Gastroesophageal sphincter (tissue), 4 donors: Measurements from ENCODE around the gene HPSE. TPM values are rescaled to one million over a fixed set of nuclear protein-coding genes. Genes with fewer than 3 reads are reported as not detected.

Source experiments
- ATAC-seq: fragments of 150-250 bp; one replicate; pipeline ENCODE4 v1.9.1; 2016; ENCODE audit warnings: mild to moderate bottlenecking, moderate library complexity
- H3K27ac ChIP-seq, 4 donors: fragments of 200-600 bp; sonication (generic) in 3 of 4; 1 replicate in 3 of 4; 2 replicates in 1 of 4; pipeline ENCODE4 v1.5.1; 2016 to 2019
- H3K27me3 ChIP-seq: fragments of 200-600 bp; sonication (generic); one replicate; pipeline ENCODE4 v1.5.1; 2019
- H3K36me3 ChIP-seq, 2 donors: fragments of 200-600 bp; sonication (generic); one replicate each; pipeline ENCODE4 v1.5.1; 2019; ENCODE audit warnings: control low read depth in 1 of 2
- H3K4me1 ChIP-seq, 3 donors: fragments of 200-600 bp; sonication (generic); 1 replicate in 2 of 3; 2 replicates in 1 of 3; pipeline ENCODE4 v1.5.1; 2016 to 2019; ENCODE audit warnings: control low read depth in 2 of 3
- H3K4me3 ChIP-seq, 2 donors: fragments of 200-600 bp; sonication (generic); one replicate each; pipeline ENCODE4 v1.5.1; 2019; ENCODE audit warnings: mild to moderate bottlenecking in 1 of 2, moderate library complexity in 1 of 2
- H3K9me3 ChIP-seq, 3 donors: fragments of 200-600 bp; sonication (generic); one replicate each; pipeline ENCODE4 v1.5.1; 2017 to 2019; ENCODE audit warnings: control low read depth in 2 of 3
- EP300 ChIP-seq: sonication (generic); formaldehyde crosslinking; IDR thresholded peaks from one replicate; pipeline ENCODE4 v1.6.1; 2017; ENCODE audit warnings: antibody characterized with exemption, mild to moderate bottlenecking
- POLR2A ChIP-seq, 2 donors: fragments of 450-650 bp; IDR thresholded peaks; one replicate each; pipeline ENCODE4 v1.6.1; 2017; ENCODE audit warnings: antibody characterized with exemption in 2 of 2, mild to moderate bottlenecking in 2 of 2, moderate library complexity in 1 of 2
- POLR2AphosphoS5 ChIP-seq: sonication (generic); formaldehyde crosslinking; IDR thresholded peaks from one replicate; pipeline ENCODE4 v1.6.1; 2017; ENCODE audit warnings: antibody characterized with exemption
- WGBS, 2 donors: methylation state at CpG; one replicate each; pipeline ENCODE4 v1.1.5; 2018; ENCODE audit warnings: low coverage in 1 of 2; 5-methylcytosine and 5-hydroxymethylcytosine counted together
- total RNA-seq, 4 donors: library from RNA; depleted of rRNA; stranded (reverse); fragments of >200 nt; gene quantifications; one replicate each; pipeline ENCODE4 v1.1.0, GENCODE V29; 2016
- TF ChIP-seq, protein P1 (sequence below), 4 experiments: fragments of 200-600 bp in 2 of 4; fragments of 450-650 bp in 2 of 4; sonication (generic) in 1 of 4; IDR thresholded peaks; one replicate each; pipeline ENCODE4 v1.5.1; 2017 to 2019; ENCODE audit warnings: antibody characterized with exemption in 4 of 4, mild to moderate bottlenecking in 2 of 4, moderate library complexity in 2 of 4

HPSE gene
- total RNA-seq, 4 donors from 2014 or later: 0.47 to 3.3 (median 1.5) TPM

GRCh38 chr4:83362492-83363329 is 28.1 kb upstream of the HPSE start:
- H3K27me3 ChIP-seq: no peaks in the 10 kb centered on the region
- no peaks in the 10 kb centered on the region for H3K4me1 ChIP-seq
- 72 to 77% methylated on average over 6 to 7 of the region's 9 CpGs for WGBS, 2 donors
- no peak overlapping the region for H3K27ac ChIP-seq
- TF ChIP-seq POLR2A (IDR thresholded peaks at IDR 0.05): no peak
- TF ChIP-seq, protein P1, sequence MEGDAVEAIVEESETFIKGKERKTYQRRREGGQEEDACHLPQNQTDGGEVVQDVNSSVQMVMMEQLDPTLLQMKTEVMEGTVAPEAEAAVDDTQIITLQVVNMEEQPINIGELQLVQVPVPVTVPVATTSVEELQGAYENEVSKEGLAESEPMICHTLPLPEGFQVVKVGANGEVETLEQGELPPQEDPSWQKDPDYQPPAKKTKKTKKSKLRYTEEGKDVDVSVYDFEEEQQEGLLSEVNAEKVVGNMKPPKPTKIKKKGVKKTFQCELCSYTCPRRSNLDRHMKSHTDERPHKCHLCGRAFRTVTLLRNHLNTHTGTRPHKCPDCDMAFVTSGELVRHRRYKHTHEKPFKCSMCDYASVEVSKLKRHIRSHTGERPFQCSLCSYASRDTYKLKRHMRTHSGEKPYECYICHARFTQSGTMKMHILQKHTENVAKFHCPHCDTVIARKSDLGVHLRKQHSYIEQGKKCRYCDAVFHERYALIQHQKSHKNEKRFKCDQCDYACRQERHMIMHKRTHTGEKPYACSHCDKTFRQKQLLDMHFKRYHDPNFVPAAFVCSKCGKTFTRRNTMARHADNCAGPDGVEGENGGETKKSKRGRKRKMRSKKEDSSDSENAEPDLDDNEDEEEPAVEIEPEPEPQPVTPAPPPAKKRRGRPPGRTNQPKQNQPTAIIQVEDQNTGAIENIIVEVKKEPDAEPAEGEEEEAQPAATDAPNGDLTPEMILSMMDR (IDR thresholded peaks at IDR 0.05): no peak
- no peak for TF ChIP-seq POLR2AphosphoS5
- no peak for TF ChIP-seq EP300
- no peaks in the 10 kb centered on the region for H3K9me3 ChIP-seq
- no peaks in the 10 kb centered on the region for H3K36me3 ChIP-seq
- no peak for ATAC-seq
- H3K4me3 ChIP-seq: no peak overlapping the region

GRCh38 chr4:83361416-83362103 is 26.9 kb upstream of the HPSE start:
- no peaks in the 10 kb centered on the region for H3K9me3 ChIP-seq
- no peaks in the 10 kb centered on the region for H3K4me1 ChIP-seq
- no peaks in the 10 kb centered on the region for H3K27me3 ChIP-seq
- WGBS, 2 donors: 93 to 96% methylated on average over 6 of the region's 7 CpGs
- no peak for ATAC-seq
- no peaks in the 10 kb centered on the region for H3K36me3 ChIP-seq
- no peak overlapping the region for H3K27ac ChIP-seq
- no peak overlapping the region for H3K4me3 ChIP-seq
- TF ChIP-seq, protein P1 (IDR thresholded peaks at IDR 0.05): no peak
- TF ChIP-seq POLR2AphosphoS5 (no peak), EP300 (no peak), POLR2A (IDR thresholded peaks at IDR 0.05) (no peak)

DNA sequence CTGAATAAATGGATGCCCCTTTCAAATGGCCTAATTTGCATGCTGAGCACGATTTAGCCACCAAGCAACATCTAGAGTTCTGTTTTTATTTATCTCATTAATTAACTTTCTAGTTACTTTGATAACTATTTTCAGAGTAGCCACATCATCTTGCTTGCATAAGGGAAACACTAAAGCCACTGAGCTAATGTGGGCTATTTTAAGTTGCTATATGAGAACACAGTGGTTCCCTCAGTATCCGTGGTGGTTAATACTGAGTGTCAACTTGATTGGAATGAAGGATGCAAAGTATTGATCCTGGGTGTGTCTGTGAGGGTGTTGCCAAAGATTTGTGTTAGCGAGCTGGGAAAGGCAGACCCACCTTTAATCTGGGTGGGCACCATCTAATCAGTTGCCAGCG is 25.4 kb upstream of the HPSE start:
- Histone ChIP-seq H3K36me3 (no peaks in the 10 kb centered on the region), H3K9me3 (no peaks in the 10 kb centered on the region), H3K4me3 (no peak overlapping the region), H3K4me1 (no peaks in the 10 kb centered on the region), H3K27me3 (no peaks in the 10 kb centered on the region), H3K27ac (no peak overlapping the region)
- no peak for ATAC-seq
- TF ChIP-seq EP300: no peak
- TF ChIP-seq POLR2A (IDR thresholded peaks at IDR 0.05): no peak
- TF ChIP-seq POLR2AphosphoS5: no peak
- TF ChIP-seq, protein P1 (IDR thresholded peaks at IDR 0.05): no peak
- WGBS, 2 donors: 80 to 89% methylated on average over 4 of the region's 4 CpGs

- Histone ChIP-seq H3K9me3 (no peaks in the 10 kb centered on the region), H3K4me3 (no peak overlapping the region), H3K4me1 (no peaks in the 10 kb centered on the region), H3K27ac (no peak overlapping the region), H3K27me3 (no peaks in the 10 kb centered on the region), H3K36me3 (no peaks in the 10 kb centered on the region)
- ATAC-seq: no peak
- TF ChIP-seq, protein P1 (IDR thresholded peaks at IDR 0.05): no peak
- no peak for TF ChIP-seq POLR2A (IDR thresholded peaks at IDR 0.05)
- no peak for TF ChIP-seq EP300
- no peak for TF ChIP-seq POLR2AphosphoS5
- 71 to 100% methylated on average over 1 of the region's 1 CpG for whole genome bisulfite sequencing, 2 donors
These were observed 23.8 kb upstream of the HPSE start for GRCh38 chr4:83358410-83358809.
